Measurements from ENCODE around the gene N4BP2L1.

Gene N4BP2L1

DNA sequence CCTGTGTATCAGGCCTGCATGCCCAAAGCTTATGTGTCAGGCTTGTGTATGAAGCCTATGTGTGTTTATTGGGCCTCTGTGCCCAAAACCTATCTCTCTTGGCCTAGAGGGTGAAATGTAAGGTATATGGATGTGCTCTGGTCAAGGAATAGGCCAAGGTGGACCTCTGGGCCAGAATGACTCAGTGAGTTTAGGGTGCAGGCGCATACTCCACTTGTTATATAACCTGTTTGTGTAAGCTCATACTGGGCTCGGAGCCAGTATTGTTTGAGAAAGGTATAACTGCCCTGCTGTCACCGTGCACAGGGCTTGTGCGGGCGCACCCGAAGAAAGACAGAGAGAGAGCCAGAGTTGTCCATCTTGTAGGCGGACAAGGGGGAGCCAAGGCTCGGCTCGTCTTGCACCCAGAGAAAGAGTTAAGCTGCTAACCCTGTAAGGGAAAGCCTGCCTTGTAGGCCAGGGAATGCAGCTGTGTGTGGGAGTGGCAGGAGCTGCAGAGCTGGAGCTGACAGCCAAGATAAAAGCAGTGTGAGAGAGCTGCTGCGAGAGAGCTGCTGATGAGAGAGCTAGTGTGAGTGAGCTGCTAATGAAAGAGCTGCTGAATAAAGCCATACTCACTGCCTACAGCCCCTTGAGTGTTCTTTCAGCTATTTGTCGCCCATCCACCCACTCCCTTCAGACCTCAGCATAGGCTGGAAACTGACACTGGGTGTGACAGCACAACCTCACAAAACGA lies 43.4 kb upstream of the N4BP2L1 start:
- TF ChIP-seq, protein P1, sequence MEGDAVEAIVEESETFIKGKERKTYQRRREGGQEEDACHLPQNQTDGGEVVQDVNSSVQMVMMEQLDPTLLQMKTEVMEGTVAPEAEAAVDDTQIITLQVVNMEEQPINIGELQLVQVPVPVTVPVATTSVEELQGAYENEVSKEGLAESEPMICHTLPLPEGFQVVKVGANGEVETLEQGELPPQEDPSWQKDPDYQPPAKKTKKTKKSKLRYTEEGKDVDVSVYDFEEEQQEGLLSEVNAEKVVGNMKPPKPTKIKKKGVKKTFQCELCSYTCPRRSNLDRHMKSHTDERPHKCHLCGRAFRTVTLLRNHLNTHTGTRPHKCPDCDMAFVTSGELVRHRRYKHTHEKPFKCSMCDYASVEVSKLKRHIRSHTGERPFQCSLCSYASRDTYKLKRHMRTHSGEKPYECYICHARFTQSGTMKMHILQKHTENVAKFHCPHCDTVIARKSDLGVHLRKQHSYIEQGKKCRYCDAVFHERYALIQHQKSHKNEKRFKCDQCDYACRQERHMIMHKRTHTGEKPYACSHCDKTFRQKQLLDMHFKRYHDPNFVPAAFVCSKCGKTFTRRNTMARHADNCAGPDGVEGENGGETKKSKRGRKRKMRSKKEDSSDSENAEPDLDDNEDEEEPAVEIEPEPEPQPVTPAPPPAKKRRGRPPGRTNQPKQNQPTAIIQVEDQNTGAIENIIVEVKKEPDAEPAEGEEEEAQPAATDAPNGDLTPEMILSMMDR (IDR thresholded peaks at IDR 0.05; ENCODE audit: low read depth, low read length) = no peak
- no peak overlapping the region for H3K4me3 ChIP-seq (ENCODE audit: low read depth, low read length)
- no peak for DNase-seq (ENCODE audit: low read depth, low spot score)
- in situ Hi-C loops (cut with HindIII; ENCODE audit: low sequenced_read_pairs) = no loop called here

DNA sequence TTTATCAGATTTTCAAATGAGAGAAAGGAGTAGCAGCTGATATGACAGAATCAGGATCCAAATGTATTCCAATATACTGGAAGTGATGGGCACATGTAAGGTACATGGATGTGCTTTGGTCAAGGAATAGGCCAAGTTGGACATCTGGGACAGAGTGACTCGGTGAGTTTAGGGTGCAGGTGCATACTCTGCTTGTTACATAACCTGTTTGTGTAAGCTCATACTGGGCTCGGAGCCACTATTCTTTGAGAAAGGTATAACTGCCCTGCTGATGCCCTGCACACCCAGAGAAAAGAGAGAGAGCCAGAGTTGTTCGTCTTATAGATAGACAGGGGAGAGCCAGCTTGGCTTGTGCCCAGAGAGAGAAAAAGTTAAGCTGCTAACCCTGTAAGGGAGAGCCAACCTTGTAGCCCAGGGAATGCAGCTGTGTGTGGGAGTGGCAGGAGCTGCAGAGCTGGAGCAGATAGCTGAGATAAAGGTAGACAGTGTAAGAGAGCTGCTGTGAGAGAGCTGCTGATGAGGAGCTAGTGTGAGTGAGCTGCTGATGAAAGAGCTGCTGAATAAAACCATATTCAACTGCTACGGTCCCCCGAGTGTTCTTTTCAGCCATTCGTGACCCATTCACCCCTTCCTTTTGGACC lies 40.7 kb upstream of the N4BP2L1 start:
- in situ Hi-C loops (cut with HindIII; ENCODE audit: low sequenced_read_pairs) = no loop called here
- TF ChIP-seq, protein P1 (IDR thresholded peaks at IDR 0.05; ENCODE audit: low read depth, low read length) = no peak
- no peak overlapping the region for H3K4me3 ChIP-seq (ENCODE audit: low read depth, low read length)
- DNase-seq (ENCODE audit: low read depth, low spot score) = no peak

DNA sequence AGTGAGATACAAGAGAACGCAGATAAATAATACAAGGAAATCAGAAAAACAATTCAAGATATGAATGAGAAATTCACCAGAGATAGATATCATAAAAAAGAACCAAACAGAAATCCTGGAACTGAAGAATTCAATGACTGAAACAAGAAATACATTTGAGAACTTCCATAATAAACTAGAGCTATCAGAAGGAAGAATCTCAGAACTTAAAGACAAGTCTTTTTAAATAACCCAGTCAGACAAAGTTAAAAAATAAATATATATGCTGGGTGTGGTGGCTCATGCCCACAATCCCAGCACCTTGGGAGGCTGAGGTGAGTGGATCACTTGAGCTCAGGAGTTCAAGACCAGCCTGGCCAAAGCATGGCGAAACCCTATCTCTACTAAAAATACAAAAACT lies 28.7 kb upstream of the N4BP2L1 start:
- H3K4me3 ChIP-seq (ENCODE audit: low read depth, low read length) = no peak overlapping the region
- in situ Hi-C loops (cut with HindIII; ENCODE audit: low sequenced_read_pairs) = no loop called here
- DNase-seq (ENCODE audit: low read depth, low spot score) = no peak
- TF ChIP-seq, protein P1 (IDR thresholded peaks at IDR 0.05; ENCODE audit: low read depth, low read length) = no peak

DNA sequence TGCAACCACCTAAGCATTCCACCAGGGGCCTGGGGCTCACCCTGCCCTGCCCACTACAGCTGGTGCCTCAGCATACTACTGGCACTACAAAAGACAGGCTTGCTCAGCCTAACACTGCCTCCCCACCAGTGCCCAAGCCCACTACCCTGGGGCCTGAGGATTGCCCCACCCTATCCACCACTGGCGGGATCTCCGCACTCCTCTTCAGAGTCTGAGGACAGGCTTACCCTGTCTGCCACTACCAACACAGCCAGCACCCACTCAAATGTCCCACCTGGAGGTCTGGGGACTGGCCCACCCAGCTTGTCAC lies 27.6 kb upstream of the N4BP2L1 start:
- DNase-seq (ENCODE audit: low read depth, low spot score) = no peak
- in situ Hi-C loops (cut with HindIII; ENCODE audit: low sequenced_read_pairs) = no loop called here
- TF ChIP-seq, protein P1 (IDR thresholded peaks at IDR 0.05; ENCODE audit: low read depth, low read length) = no peak
- H3K4me3 ChIP-seq (ENCODE audit: low read depth, low read length) = no peak overlapping the region

DNA sequence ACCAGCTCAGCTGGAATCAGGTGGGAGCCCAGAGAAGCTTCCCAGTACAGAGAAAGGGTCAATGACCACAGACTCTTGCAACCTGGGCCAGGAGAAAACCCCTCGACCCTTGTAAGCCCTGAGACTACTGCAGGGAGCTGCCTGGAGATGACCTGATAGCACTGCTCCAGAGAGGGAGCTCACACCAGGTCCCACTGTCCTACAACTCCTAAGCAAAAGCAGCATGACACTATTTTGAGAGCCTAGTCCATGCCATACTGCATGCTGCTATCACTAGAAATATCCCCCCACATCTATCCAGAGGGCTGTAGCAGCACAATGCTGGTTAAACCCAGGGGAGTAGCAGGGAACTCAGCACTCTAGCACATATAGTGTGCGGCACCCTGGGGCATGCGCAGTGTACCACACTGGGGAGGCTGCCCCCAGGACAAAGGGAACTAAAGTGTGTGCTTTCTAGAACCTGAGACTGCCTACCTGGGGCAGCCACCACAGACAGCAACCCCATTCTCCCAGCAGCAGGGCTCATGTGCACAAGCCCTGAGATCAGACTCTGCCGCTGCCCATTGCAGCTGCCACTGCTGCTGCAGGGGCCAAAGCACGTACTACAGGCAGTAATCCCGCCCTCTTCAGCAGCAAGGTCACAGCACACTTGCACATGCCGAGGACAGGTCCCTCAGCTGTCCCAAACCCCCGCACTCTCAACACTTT lies 27.1 kb upstream of the N4BP2L1 start:
- H3K4me3 ChIP-seq (ENCODE audit: low read depth, low read length) = no peak overlapping the region
- TF ChIP-seq, protein P1 (IDR thresholded peaks at IDR 0.05; ENCODE audit: low read depth, low read length) = no peak
- no peak for DNase-seq (ENCODE audit: low read depth, low spot score)
- in situ Hi-C loops (cut with HindIII; ENCODE audit: low sequenced_read_pairs) = no loop called here

DNA sequence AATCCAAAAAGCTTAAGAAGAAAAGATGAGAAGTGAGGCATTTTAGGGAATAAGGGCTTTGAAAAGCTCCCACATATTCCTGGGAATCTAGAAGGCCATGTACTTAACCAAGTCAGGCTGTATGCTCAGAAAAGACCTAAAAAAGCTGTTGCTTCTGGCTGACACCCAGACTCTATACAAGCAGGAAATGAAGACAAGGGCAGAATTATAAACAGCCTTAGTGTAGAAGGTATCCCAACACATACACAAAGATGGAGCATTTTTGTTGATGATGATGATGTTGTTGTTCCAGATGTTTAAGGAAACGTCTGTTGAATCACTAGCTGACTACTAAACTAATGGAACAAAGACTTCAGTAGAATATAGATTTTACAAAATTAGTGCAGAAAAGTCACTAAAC lies 26.1 kb upstream of the N4BP2L1 start:
- in situ Hi-C loops (cut with HindIII; ENCODE audit: low sequenced_read_pairs) = no loop called here
- no peak for DNase-seq (ENCODE audit: low read depth, low spot score)
- TF ChIP-seq, protein P1 (IDR thresholded peaks at IDR 0.05; ENCODE audit: low read depth, low read length) = no peak
- H3K4me3 ChIP-seq (ENCODE audit: low read depth, low read length) = no peak overlapping the region

Data from astrocyte of the spinal cord (primary cell).